Heart right ventricle (tissue), 16 donors: Measurements from ENCODE around the gene ADCYAP1R1. TPM values are rescaled to one million over a fixed set of nuclear protein-coding genes. Genes with fewer than 3 reads are reported as not detected.
A peak's percentile ranks its signal among the peaks of the same experiment; 100 is the strongest.

ENCODE experiments used
- ATAC-seq, 8 donors: fragments of 200-7000 bp; cut with Tn5 transposase; one replicate each; pipeline ENCODE4 v1.9.1; 2020; ENCODE audit warnings: mild to moderate bottlenecking in 8 of 8, moderate library complexity in 8 of 8, moderate number of reproducible peaks in 1 of 8
- DNase-seq, 2 donors: peaks; one replicate each; pipeline ENCODE4 v3.0.0-alpha.2; 2020
- H3K27ac ChIP-seq, 10 donors: fragments of 200-600 bp; sonication (generic) in 2 of 10; one replicate each; pipeline versions ENCODE4 v1.5.0 to v1.8.0; 2020 to 2022; ENCODE audit warnings: mild to moderate bottlenecking in 3 of 10
- H3K27me3 ChIP-seq, 7 donors: fragments of 200-600 bp; one replicate each; pipeline ENCODE4 v1.8.0; 2021 to 2022; ENCODE audit warnings: mild to moderate bottlenecking in 2 of 7
- H3K36me3 ChIP-seq, 9 donors: fragments of 200-600 bp; sonication (generic) in 1 of 9; one replicate each; pipeline versions ENCODE4 v1.5.0 to v1.8.0; 2020 to 2022; ENCODE audit warnings: mild to moderate bottlenecking in 2 of 9
- H3K4me1 ChIP-seq, 9 donors: fragments of 200-600 bp; sonication (generic) in 1 of 9; one replicate each; pipeline versions ENCODE4 v1.5.0 to v1.8.0; 2020 to 2022; ENCODE audit warnings: mild to moderate bottlenecking in 4 of 9
- H3K4me3 ChIP-seq, 10 donors: fragments of 200-600 bp; sonication (generic) in 2 of 10; one replicate each; pipeline versions ENCODE4 v1.5.0 to v1.8.0; 2020 to 2022; ENCODE audit warnings: mild to moderate bottlenecking in 7 of 10, moderate library complexity in 2 of 10
- H3K9me3 ChIP-seq, 11 donors: fragments of 200-600 bp in 10 of 11; sonication (generic) in 2 of 11; one replicate each; pipeline versions ENCODE4 v1.5.0 to v1.8.0; 2013 to 2022; ENCODE audit warnings: mild to moderate bottlenecking in 2 of 11, control low read depth in 1 of 11, moderate library complexity in 1 of 11
- WGBS, 2 donors: extraction: QIAGEN DNeasy Blood & Tissue Kit; methylation state at CpG; one replicate each; pipeline ENCODE4 v1.1.7; 2013; ENCODE audit warnings: inconsistent platforms in 1 of 2; 5-methylcytosine and 5-hydroxymethylcytosine counted together
- intact Hi-C, 10 donors: fragments of 100-400 bp; cut with DNase I; formaldehyde crosslinking; loops; one replicate each; pipeline versions ENCODE4 v1.11.1 to v1.14.2; 2022
- polyA plus RNA-seq, 2 donors: library from polyadenylated mRNA; stranded (reverse); fragments of 200-250 nt; gene quantifications; one replicate each; pipeline ENCODE4 v1.2.3, GENCODE V29; 2013
- total RNA-seq, 10 donors: library from RNA; stranded (reverse); fragmentation: NEBNext Ultra II Directional in 3 of 10; extraction: Animal tissue kit (Norgen Biotek cat#: 25700) in 3 of 10; gene quantifications; one replicate each; pipeline versions ENCODE4 v1.2.1 to v1.2.4, GENCODE V29; 2021 to 2023
- TF ChIP-seq, protein P1 (sequence below), 9 donors: fragments of 200-600 bp; sonication (generic) in 2 of 9; IDR thresholded peaks; one replicate each; pipeline versions ENCODE4 v1.5.0 to v1.8.0; 2021 to 2022; ENCODE audit warnings: antibody characterized with exemption in 9 of 9, mild to moderate bottlenecking in 5 of 9, moderate library complexity in 1 of 9
- donor health status: Arrhythmogenic right ventricular cardiomyopathy.
- donor health status: ischemic (EF 13 %, LVEDD 7.1; RV severe dilation, severe dysfunction).
- donor health status: healthy with polysubstance abuse.
- donor health status: DM: no; HTN: yes; CAD: no.
- donor health status: DM: no; HTN: no; CAD: no.
- donor health status: ischemic (EF 25% LVEDD 6.9; RV normal size, moderate dysfunction).
- donor health status: ischemic (EF 25% LVEDD 5.7; RV mildly dilated, moderate dysfunction).
- donor health status: healthy.
- donor health status: DM: yes; HTN: yes; CAD: no.
- donor health status: Ischemic cardiomyopathy.
- donor health status: ischemic (EF 35%, LVEDD 5.7; RV mildly dilated, moderate dysfunction).
- donor health status: nonischemic (EF 11% LVEDD 7.7; RV severe dilation, severe dysfunction).
- donor health status: DM: yes; HTN: yes; CAD: no.
- donor health status: PGD.
- donor health status: ischemic (EF 29% LVEDD 5.4; RV normal size, mild dysfunction).
- donor health status: nonischemic (EF 23%, LVEDD 6.1; RV moderate dilation, normal function).

The ADCYAP1R1 gene
- total and polyA plus RNA-seq, 12 donors, result 0.59 to 5.8 (median 1.6) TPM

DNA sequence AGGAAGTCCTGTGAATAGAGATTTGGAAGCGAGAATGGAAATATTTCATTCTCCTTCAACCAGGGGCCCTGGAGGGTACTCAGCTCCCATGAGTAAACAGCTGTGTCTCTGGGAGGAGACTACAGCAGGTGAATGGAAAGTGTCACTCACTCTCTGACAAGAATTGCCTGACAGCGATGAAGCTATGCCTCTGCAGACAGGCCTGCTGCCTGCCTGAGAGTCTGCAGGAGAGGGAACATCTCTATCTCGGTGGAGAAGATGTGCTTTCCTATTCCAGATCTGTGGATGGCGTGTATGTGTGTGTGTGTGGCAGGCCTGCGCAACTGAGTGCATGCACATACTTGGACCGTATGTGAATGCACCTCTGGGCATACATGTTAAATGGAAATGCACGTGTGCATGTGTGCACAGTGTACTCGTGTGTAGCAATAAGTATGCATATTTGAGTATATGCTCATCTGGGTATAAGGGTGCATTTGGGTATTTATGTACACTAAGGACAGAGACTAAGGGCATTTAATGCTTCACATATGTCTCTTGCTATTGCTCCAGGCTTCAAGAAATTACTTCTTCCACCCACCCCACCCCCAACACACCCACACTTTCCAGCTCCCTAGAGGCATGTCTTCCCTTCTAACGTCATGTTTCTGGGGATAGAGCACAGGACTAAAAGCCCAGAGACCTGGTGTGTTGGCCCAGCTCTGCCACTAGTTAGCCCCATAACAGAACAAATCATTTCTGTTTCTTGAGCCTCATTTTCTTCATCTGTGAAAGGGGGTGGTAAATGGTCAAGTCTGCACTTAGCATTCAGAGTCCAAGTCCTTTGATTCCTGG is 4.6 kb upstream of the ADCYAP1R1 start:
- intact Hi-C loops, result no loop called here
- Histone ChIP-seq H3K9me3 (no peaks in the 10 kb centered on the region), H3K4me3 (no peak overlapping the region), H3K4me1 (peaks cover 0 to under 1% (median under 1%) of the 10 kb centered on the region in 9 donors), H3K27me3 (peaks cover 0 to 50% (median 37%) of the 10 kb centered on the region in 7 donors), H3K27ac (no peak overlapping the region), H3K36me3 (no peaks in the 10 kb centered on the region)
- TF ChIP-seq, protein P1, sequence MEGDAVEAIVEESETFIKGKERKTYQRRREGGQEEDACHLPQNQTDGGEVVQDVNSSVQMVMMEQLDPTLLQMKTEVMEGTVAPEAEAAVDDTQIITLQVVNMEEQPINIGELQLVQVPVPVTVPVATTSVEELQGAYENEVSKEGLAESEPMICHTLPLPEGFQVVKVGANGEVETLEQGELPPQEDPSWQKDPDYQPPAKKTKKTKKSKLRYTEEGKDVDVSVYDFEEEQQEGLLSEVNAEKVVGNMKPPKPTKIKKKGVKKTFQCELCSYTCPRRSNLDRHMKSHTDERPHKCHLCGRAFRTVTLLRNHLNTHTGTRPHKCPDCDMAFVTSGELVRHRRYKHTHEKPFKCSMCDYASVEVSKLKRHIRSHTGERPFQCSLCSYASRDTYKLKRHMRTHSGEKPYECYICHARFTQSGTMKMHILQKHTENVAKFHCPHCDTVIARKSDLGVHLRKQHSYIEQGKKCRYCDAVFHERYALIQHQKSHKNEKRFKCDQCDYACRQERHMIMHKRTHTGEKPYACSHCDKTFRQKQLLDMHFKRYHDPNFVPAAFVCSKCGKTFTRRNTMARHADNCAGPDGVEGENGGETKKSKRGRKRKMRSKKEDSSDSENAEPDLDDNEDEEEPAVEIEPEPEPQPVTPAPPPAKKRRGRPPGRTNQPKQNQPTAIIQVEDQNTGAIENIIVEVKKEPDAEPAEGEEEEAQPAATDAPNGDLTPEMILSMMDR (IDR thresholded peaks at IDR 0.05), result no peak
- no peak for DNase-seq
- no peak for ATAC-seq
- WGBS, 2 donors, result 79% methylated on average over 9 of the region's 9 CpGs

DNA sequence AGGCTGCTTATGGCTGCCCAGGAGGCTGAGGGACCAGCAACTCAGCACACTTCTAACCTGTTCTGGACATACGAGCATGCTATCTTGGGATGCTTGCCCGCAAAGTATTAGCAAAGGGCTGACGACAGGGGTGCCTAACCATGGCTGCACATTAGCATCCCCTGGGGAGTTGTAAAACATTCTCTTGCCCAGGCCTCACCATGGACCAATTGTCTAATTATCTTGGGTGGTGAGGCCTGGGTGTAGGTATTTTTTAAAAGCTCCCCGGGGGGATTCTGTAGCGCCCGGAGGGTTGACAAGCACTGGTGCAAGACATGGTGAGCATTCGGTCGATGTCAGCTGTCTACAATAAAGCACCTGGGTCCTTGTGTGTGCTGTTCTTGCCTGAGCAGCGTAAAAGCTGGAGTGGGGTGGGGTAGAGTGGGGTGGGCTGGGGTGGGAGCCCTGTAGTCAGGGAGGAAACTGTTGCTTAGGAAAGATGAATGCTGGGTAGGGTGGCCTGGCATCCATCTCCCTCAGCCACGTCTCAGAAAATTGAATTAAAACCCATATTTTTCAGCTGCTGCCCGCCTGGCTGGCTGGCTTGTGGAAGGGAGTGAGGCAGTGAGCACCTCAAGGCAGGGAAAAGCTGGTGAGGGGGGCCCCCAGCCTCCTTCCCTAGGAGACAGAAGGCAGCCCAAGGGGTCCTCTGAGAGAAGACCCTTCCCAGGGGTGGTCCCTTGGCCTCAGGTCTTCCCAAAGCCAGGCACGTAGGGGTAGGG is 2.9 kb upstream of the ADCYAP1R1 start:
- no peaks in the 10 kb centered on the region for H3K9me3 ChIP-seq
- no peaks in the 10 kb centered on the region for H3K36me3 ChIP-seq
- peaks cover 0 to 52% (median 37%) of the 10 kb centered on the region in 7 donors for H3K27me3 ChIP-seq
- peaks cover 0 to 16% (median 7%) of the 10 kb centered on the region in 9 donors for H3K4me1 ChIP-seq
- H3K27ac ChIP-seq, result no peak overlapping the region
- H3K4me3 ChIP-seq, result no peak overlapping the region
- TF ChIP-seq, protein P1 (IDR thresholded peaks at IDR 0.05), result no peak
- no peak for DNase-seq
- no peak for ATAC-seq
- 83 to 85% methylated on average over 12 of the region's 12 CpGs for WGBS, 2 donors
- intact Hi-C loops, result no loop called here

DNA sequence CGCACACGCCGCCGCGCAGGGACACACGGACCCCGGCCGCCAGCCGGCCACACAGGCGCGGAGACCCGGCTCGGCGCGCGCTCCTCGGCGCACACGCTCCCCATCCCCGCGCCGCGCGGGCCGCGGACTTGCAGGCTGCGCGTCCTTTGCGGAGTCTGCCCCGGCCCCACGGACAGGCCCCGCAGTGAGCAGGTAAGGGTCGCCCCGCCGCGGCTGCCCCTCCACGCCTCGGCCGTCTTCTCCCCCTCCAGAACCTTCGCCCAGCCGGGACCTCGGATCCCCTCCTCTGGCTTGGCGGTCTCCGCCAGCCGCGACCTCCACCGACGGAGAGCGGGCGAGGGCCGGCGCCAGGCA is 356 bp downstream of the ADCYAP1R1 start:
- no peaks in the 10 kb centered on the region for H3K9me3 ChIP-seq
- intact Hi-C loops, result loop anchor here in 1 of 10 donors (10.0 kb wide), 1 partner anchor 68 kb away; no protein-coding TSS in a partner anchor
- DNase-seq (no peak), ATAC-seq (no peak)
- H3K27me3 ChIP-seq, result peaks cover 0 to 56% (median 43%) of the 10 kb centered on the region in 7 donors
- peak overlapping the region in 3 of 10 donors; percentile 15 to 72 (median 26) for H3K27ac ChIP-seq
- peak overlapping the region; percentile 37 to 63 (median 52) for H3K4me3 ChIP-seq
- TF ChIP-seq, protein P1 (IDR thresholded peaks at IDR 0.05), result no peak
- WGBS, 2 donors, result 0 to 1% methylated on average over 44 to 52 of the region's 52 CpGs
- no peaks in the 10 kb centered on the region for H3K36me3 ChIP-seq
- H3K4me1 ChIP-seq, result peaks cover 0 to 29% (median 7%) of the 10 kb centered on the region in 9 donors

DNA sequence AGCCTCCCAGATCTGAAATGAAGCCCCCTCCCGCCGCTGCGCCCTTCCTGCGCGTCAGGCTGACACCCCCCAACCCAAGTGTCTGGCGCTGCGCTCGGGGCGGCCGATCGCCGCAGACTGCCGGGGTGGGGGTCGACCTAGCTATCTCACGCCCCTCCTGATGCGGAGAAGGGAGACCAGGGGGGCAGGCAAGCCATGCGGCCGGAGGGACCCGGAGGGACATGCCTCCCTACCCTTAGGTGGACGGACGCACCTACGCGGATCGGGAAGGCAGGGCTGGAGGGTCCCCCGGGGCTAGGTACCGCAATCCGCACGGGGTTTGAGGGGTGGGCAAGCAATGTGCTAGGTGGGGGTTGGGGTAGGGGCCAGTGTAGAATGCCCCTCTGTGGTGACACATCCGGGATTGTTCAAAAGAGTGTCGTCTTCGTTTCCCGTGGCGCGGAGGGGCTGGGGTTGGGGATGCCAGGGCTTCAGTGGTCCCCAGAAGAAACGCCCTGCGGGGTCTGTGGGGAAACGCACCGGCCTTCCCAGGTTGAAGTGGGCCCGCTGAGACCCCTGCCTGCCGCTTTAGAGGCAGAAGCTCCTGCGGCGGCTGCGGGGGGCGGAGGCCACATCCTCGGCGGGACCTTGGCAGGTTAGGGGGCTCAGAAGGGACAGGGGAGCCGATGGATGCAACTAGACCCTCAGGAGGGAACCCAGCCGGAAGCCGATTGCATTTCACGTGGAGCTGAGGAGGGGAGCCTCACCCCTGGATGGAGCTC is 913 bp downstream of the ADCYAP1R1 start:
- no peaks in the 10 kb centered on the region for H3K36me3 ChIP-seq
- peaks cover 0 to 60% (median 43%) of the 10 kb centered on the region in 7 donors for H3K27me3 ChIP-seq
- H3K4me1 ChIP-seq, result peaks cover 0 to 29% (median 7%) of the 10 kb centered on the region in 9 donors
- H3K9me3 ChIP-seq, result no peaks in the 10 kb centered on the region
- TF ChIP-seq, protein P1 (IDR thresholded peaks at IDR 0.05), result no peak
- H3K4me3 ChIP-seq, result peak overlapping the region; percentile 37 to 63 (median 52)
- peak overlapping the region in 3 of 10 donors; percentile 15 to 72 (median 26) for H3K27ac ChIP-seq
- DNase-seq (no peak), ATAC-seq (no peak)
- intact Hi-C loops, result loop anchor here in 1 of 10 donors (10.0 kb wide), 1 partner anchor 68 kb away; no protein-coding TSS in a partner anchor
- 2 to 4% methylated on average over 50 of the region's 50 CpGs for WGBS, 2 donors
